ENCODE data around the gene SPATA31A6. TPM values are rescaled to one million over a fixed set of nuclear protein-coding genes. Genes with fewer than 3 reads are reported as not detected.

The SPATA31A6 gene
- total RNA-seq = not detected in 2 replicates

DNA sequence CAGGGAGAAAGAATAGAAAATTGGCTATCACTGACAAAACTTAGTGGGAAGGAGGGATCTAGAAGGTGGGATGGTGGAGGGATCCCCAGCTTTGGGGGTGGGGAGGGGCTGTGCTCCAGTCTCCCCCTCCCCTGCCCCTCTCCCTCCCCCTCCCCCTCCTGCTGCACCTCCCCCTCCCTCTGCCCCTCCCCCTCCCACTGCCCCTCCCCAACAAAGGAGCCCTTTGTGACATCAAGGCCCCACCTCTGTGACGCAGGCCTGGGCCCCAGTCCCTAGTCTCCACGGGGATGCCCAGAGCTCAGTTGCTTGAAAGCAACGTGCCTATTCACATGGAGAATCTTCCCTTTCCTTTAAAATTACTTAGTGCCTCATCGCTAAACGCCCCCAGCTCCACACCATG is at the start of gene SPATA31A6:
Gene SPATA31A6 (plus strand): TSS at position 301 of the 400 bp plus-strand sequence. CDS start 29 bp downstream, at position 330.

Small RNA genes within 50 kb of the gene (small RNA-seq; reads per million reads assigned to genes)
- not detected for gene AL445584.3

Other genes starting within 250 kb of the SPATA31A6 start
- gene CNTNAP3B, start 54.2 kb upstream of the SPATA31A6 start, total RNA-seq = 0.26 and 2.8 TPM in 2 replicates